Transverse colon (tissue), 3 donors: ENCODE results near the gene CDCP2.

Experiments used
- POLR2A ChIP-seq: fragments of 450-650 bp; IDR thresholded peaks from one replicate; pipeline ENCODE4 v1.6.1; 2016; ENCODE audit warnings: antibody characterized with exemption, mild to moderate bottlenecking, moderate library complexity
- TF ChIP-seq, protein P1 (sequence below), 5 experiments: fragments of 200-600 bp in 3 of 5; fragments of 450-650 bp in 2 of 5; sonication (generic) in 3 of 5; IDR thresholded peaks; 1 replicate in 2 of 5; 2 replicates in 3 of 5; pipeline ENCODE4 v1.5.1; 2016 to 2017; ENCODE audit warnings: antibody characterized with exemption in 5 of 5, inconsistent platforms in 3 of 5, mild to moderate bottlenecking in 2 of 5, moderate library complexity in 1 of 5

DNA sequence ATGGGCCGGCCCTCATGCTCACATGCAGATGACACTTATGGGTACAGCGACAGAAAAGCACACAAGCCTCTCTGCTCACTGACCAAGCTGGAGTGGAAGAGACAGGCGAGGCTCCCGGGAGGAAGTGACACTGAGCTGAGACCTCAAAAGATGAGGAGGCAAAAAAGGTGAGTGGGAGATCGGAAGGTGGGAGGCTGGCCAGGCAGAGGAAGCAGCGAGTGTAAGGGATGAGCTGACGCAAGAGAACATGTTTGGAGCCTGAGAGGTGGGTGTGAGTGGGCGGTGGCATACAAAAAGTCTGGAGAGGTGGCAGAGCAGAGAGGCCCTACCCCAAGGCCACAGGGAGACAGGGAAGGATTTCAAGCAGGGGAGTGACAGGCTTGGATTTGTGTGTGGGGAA lies 18.2 kb upstream of the CDCP2 start:
- TF ChIP-seq POLR2A: no peak
- TF ChIP-seq, protein P1, sequence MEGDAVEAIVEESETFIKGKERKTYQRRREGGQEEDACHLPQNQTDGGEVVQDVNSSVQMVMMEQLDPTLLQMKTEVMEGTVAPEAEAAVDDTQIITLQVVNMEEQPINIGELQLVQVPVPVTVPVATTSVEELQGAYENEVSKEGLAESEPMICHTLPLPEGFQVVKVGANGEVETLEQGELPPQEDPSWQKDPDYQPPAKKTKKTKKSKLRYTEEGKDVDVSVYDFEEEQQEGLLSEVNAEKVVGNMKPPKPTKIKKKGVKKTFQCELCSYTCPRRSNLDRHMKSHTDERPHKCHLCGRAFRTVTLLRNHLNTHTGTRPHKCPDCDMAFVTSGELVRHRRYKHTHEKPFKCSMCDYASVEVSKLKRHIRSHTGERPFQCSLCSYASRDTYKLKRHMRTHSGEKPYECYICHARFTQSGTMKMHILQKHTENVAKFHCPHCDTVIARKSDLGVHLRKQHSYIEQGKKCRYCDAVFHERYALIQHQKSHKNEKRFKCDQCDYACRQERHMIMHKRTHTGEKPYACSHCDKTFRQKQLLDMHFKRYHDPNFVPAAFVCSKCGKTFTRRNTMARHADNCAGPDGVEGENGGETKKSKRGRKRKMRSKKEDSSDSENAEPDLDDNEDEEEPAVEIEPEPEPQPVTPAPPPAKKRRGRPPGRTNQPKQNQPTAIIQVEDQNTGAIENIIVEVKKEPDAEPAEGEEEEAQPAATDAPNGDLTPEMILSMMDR (IDR thresholded peaks at IDR 0.05): no peak
